Muscle layer of duodenum (tissue), 2 donors: ENCODE measurements around the gene ALDH1L1.

ENCODE experiments used
- H3K27ac ChIP-seq: one replicate; pipeline ENCODE4 v1.7.0; 2013; ENCODE audit warnings: mild to moderate bottlenecking, low read length
- H3K27me3 ChIP-seq: one replicate; pipeline ENCODE4 v1.7.0; 2013; ENCODE audit warnings: low read depth, mild to moderate bottlenecking, control low read depth, low read length
- H3K36me3 ChIP-seq, 2 donors: one replicate each; pipeline ENCODE4 v1.7.0; 2013; ENCODE audit warnings: low read length in 2 of 2, control low read depth in 1 of 2, mild to moderate bottlenecking in 1 of 2; ENCODE audit not compliant: insufficient read depth in 2 of 2, control insufficient read depth in 1 of 2
- H3K4me1 ChIP-seq, 2 donors: one replicate each; pipeline ENCODE4 v1.7.0; 2013; ENCODE audit warnings: low read length in 2 of 2, mild to moderate bottlenecking in 2 of 2, control low read depth in 1 of 2, moderate library complexity in 1 of 2; ENCODE audit not compliant: insufficient read depth in 2 of 2, control insufficient read depth in 1 of 2
- H3K4me3 ChIP-seq, 2 donors: one replicate each; pipeline ENCODE4 v1.7.0; 2013; ENCODE audit warnings: low read length in 2 of 2, low read depth in 1 of 2, mild to moderate bottlenecking in 1 of 2
- H3K9me3 ChIP-seq, 2 donors: one replicate each; pipeline ENCODE4 v1.7.0; 2013; ENCODE audit warnings: low read length in 2 of 2, control low read depth in 1 of 2, mild to moderate bottlenecking in 1 of 2; ENCODE audit not compliant: control insufficient read depth in 1 of 2
- donor health status: healthy.

ALDH1L1 gene

DNA sequence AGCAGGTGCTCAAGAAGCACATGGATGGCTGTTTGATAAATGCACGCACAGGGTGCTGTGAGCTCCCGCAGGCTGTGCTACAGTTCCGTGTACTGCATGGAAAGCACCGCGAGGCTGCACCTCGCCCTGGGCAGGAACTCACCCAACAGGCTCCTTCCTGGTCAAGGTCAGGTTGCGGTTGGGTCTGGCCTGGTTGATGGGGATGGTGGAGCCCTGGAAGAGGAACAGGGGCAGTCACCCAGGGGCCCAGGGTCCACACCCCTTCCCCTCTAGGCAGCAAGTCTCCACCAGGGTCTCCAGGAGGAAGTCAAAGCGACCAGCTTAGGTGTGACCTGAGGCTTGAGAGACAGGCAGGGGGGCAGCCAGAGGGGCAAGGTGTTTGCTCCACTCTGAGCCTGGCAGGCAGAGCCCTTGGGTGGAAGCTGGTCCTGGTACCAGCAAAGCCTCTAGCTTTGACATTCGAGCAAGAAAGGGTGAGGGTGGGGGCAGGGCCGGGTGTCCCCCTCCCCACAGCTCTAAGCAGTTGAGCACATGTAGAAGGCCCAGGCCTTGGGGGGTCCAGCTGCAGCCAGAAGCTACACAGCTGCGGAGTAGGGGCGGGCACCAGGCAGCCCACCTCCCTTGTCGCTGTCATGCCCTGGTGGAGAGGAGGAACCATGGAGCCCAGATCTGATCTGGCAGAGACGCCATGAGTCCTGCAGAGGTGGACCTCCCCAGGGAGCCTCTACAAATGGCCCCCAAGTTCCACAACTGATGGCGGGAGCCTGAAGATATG is 50.1 kb downstream of the ALDH1L1 start:
- Histone ChIP-seq H3K36me3 (no peaks in the 10 kb centered on the region), H3K4me1 (peaks cover 0 to 4% of the 10 kb centered on the region in 2 donors), H3K27me3 (no peaks in the 10 kb centered on the region), H3K27ac (no peak overlapping the region), H3K4me3 (no peak overlapping the region), H3K9me3 (no peaks in the 10 kb centered on the region)

DNA sequence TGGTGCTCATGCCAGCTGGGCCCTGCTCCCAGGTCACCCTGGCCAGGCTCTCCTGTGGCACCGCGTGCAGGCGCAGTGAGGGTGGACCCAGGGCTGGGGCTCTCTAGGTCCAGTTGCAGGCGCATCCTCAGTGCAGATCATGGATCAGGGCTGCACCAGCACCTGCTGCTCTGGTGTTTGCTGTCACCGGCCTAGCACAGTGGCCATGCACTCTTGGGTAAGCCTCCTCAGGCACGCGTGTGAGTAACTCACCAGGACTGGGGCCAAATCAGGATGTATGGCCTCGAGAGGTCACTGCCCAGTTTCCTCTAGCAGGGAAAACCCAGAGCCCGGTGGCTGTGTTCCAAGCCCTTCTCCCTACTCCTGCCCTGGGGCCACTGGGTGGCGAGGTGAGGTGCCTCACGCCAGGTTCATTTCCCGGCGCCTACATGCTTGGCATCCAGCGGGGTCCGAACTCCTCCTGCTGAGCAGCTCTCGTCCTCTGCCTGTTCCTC is 50.9 kb downstream of the ALDH1L1 start:
- H3K4me1 ChIP-seq = peaks cover 0 to 3% of the 10 kb centered on the region in 2 donors
- H3K4me3 ChIP-seq = no peak overlapping the region
- no peaks in the 10 kb centered on the region for H3K9me3 ChIP-seq
- H3K27ac ChIP-seq = no peak overlapping the region
- H3K27me3 ChIP-seq = no peaks in the 10 kb centered on the region
- no peaks in the 10 kb centered on the region for H3K36me3 ChIP-seq

DNA sequence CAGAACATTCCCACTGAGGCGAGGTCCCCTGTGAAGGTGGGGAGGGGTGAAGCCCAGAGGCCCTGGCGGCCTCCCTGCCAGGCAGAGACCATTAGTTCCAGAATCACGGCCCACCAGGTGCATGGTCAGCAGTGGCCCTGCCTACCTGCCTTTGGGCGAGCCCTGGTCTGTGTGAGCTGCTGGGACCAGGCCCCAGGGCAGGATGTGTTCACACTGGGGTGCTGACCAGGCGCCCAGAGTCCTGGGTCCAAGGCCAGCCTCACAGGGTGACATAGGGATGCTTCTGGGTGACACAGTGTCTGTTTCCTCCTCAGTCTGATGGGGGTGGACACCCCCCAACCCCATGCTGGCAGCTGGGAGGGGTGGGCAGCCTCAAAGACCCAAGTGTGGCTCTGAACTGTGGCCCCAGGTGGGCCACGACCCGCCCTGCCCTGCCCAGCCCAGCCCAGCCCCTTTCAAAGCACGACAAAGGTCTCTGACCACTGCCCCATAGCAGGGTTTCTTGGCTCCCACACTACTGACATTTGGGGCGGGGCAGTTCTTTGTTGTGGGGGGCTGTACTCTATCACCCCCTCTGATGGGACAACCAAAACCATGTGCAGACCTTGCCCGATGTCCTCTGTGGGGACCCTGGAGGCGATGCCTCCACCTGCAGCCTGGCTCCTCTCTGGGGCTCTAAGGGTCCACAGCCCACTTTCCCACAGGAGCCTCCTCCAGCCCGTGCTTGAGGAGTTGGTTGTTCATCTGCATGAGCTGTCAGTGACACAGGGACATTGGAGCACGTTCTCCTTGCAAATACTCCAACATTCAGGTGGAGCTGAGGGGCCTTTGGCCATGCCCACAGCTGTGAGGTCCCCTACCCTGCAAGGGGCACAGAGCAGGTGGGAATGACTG is 51.6 kb downstream of the ALDH1L1 start:
- H3K4me1 ChIP-seq = no peaks in the 10 kb centered on the region
- H3K9me3 ChIP-seq = no peaks in the 10 kb centered on the region
- no peak overlapping the region for H3K4me3 ChIP-seq
- no peaks in the 10 kb centered on the region for H3K27me3 ChIP-seq
- no peaks in the 10 kb centered on the region for H3K36me3 ChIP-seq
- H3K27ac ChIP-seq = no peak overlapping the region

DNA sequence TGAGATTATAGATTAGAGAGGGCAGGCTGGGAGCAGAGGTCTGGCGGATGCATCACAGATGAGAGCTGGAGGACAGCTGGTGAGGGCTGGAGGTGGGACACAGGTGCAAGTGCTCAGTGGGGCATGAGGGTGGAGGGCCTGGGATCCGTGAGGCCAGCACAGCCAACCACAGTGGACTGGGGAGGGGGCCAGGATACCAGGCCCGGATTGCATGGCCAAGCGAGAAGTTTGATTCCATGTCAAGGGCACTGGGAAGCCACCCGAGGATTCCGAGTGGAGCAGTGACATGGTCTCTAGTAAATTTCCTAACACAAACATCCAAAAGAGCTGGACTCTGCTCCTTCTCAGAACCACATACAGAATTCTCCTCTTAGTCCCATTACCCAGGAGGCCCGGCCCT is 52.5 kb downstream of the ALDH1L1 start:
- H3K27me3 ChIP-seq = no peaks in the 10 kb centered on the region
- no peak overlapping the region for H3K4me3 ChIP-seq
- no peak overlapping the region for H3K27ac ChIP-seq
- H3K9me3 ChIP-seq = no peaks in the 10 kb centered on the region
- H3K4me1 ChIP-seq = no peaks in the 10 kb centered on the region
- no peaks in the 10 kb centered on the region for H3K36me3 ChIP-seq

DNA sequence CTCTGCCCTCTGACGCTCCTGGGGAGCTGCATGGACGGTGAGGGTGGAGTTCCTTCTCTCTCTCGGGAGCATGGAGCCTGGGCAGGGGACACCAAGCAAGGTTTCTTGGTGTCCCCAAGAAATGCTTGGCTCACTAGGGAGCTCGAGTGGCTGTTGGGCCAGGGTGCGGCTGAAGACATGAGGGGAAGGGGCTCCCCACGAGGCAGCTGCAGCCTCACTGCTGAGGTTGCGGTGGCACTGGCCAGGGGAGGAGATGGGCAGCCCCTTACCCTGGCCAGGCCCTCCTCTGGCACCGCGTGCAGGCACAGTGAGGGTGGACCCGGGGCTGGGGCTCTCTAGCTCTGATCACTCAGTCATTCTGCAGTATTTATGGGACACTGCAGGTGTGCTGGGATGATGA is 52.9 kb downstream of the ALDH1L1 start:
- H3K27ac ChIP-seq = no peak overlapping the region
- no peaks in the 10 kb centered on the region for H3K27me3 ChIP-seq
- H3K4me1 ChIP-seq = no peaks in the 10 kb centered on the region
- no peaks in the 10 kb centered on the region for H3K36me3 ChIP-seq
- H3K4me3 ChIP-seq = no peak overlapping the region
- H3K9me3 ChIP-seq = no peaks in the 10 kb centered on the region

DNA sequence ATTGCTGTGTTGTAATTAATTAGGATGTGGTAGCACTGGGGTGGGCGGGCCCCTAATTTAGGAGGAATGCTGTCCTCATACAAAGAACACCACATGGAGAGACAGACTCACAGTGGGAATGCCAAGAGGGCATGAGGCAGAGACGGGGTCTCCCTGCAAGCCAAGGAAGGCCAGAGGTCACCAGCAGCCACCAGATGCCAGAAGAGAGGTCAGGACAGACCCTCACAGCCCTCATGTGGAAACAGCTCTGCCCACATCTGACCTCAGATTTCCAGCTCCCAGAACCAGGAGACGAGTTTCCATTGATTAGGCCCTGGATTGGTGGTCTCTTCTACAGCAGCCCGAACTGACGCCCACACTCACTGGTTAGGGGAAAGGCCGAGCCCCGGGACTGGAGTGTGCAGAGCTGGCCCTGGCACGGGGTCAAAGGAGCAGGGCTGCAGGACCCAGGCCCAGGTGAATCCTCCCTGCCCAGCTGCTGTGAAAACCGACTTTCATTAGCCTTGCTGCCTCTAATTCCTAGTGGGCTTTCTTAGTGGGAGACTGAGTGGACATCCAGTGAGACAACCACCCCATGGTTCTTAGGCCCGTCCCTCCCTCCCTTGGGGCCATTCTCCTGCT is 53.5 kb downstream of the ALDH1L1 start:
- H3K36me3 ChIP-seq = no peaks in the 10 kb centered on the region
- no peaks in the 10 kb centered on the region for H3K27me3 ChIP-seq
- no peak overlapping the region for H3K4me3 ChIP-seq
- H3K27ac ChIP-seq = no peak overlapping the region
- H3K9me3 ChIP-seq = no peaks in the 10 kb centered on the region
- no peaks in the 10 kb centered on the region for H3K4me1 ChIP-seq

DNA sequence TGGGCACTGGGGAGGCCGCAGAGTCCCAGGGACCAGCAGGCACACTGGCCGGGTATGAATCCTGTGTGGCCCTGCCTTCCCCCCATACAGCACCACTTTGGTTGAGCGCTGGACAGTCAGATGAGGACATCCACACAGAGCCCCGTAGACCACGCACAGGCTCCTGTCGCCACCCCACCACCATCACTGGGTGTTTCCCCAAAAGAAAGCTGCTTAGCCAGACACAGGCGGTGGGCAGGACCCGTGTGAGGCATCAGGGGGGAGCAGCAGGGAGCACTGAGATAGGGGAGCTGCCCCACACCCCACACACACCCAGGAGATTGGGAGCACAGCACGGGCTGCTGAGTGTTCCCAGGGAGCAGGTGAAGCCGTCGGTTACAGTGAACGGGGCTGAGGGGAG is 54.1 kb downstream of the ALDH1L1 start:
- Histone ChIP-seq H3K36me3 (no peaks in the 10 kb centered on the region), H3K4me3 (no peak overlapping the region), H3K27me3 (no peaks in the 10 kb centered on the region), H3K9me3 (no peaks in the 10 kb centered on the region), H3K27ac (no peak overlapping the region), H3K4me1 (no peaks in the 10 kb centered on the region)

DNA sequence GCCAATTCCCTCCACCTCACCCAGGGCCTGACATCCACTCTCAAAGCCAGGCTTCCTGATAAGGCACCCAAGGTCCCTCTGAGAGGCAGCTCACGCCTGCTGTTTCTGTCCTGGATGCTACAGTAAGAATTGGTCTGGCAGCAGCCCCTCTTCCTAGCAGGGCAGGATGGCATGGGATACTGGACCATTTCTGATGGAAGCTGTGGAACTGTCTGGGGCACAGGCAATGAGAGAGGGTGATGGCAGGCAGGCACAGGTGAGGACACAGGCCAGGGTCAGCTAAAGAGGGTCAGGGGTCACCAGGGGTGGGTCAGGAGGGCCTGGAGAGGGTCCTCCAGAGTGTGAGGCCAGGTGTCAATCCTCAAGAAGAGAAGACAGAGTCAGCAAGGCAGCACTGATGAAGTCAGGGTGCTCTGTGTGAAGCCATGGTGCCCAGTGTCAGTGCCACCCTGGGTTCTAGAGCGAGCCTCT is 54.6 kb downstream of the ALDH1L1 start:
- Histone ChIP-seq H3K27ac (no peak overlapping the region), H3K36me3 (no peaks in the 10 kb centered on the region), H3K9me3 (no peaks in the 10 kb centered on the region), H3K4me1 (no peaks in the 10 kb centered on the region), H3K4me3 (no peak overlapping the region), H3K27me3 (no peaks in the 10 kb centered on the region)

DNA sequence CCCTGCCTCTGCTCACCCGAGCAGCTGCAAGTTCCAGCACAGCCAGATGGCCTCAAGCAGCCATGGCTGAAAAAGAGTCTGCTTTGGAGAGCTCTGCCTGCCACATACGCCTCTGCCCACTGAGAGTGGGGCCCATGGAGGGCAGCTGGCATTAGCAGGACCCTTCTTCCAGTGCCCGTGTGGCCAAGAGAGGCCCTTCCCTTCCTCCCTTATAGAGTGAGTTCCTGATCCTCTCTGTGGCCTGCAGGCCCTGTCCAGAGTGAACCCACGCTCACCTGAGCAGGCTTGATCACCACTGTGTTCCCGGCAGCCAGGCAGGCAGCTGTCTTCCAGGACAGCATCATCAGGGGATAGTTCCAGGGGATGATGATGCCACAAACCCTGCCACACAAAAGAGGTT is 55.0 kb downstream of the ALDH1L1 start:
- H3K4me1 ChIP-seq = no peaks in the 10 kb centered on the region
- H3K4me3 ChIP-seq = no peak overlapping the region
- no peaks in the 10 kb centered on the region for H3K36me3 ChIP-seq
- H3K9me3 ChIP-seq = no peaks in the 10 kb centered on the region
- no peak overlapping the region for H3K27ac ChIP-seq
- H3K27me3 ChIP-seq = no peaks in the 10 kb centered on the region

DNA sequence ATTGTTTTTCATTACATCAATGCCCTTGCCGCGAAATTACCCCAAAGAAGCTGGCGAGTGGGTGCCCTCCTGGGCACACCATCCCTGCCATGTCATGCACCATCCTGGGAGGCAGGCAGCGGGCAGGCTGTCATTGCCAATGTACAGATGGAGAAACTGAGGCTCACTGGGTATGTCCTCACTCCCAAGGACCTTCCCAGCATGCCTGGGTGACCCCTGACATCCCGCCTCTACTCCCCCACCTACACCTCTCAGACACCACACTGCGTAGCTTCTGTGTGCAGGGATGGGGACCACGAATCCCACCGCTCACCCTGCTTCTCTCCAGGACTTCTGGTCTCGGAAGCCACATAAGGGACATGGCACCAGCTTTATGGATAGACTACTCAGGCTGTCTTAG is 55.5 kb downstream of the ALDH1L1 start:
- Histone ChIP-seq H3K9me3 (no peaks in the 10 kb centered on the region), H3K27ac (no peak overlapping the region), H3K36me3 (no peaks in the 10 kb centered on the region), H3K4me3 (no peak overlapping the region), H3K4me1 (no peaks in the 10 kb centered on the region), H3K27me3 (no peaks in the 10 kb centered on the region)
